HepG2 (cell line): ENCODE data around the gene POLRMT. TPM values are rescaled to one million over a fixed set of nuclear protein-coding genes. Genes with fewer than 3 reads are reported as not detected.

ENCODE experiments used
- ATAC-seq: fragments of 200-7000 bp; cut with Tn5 transposase; 3 replicates; pipeline ENCODE4 v1.9.1; 2020; ENCODE audit warnings: mild to moderate bottlenecking, moderate library complexity
- BruUV-seq: library from RNA; stranded (reverse); fragments of 400-500 nt; replicated peaks from 2 replicates; lab custom pipeline; 2021; lab: Mats Ljungman, UMichigan
- CTCF ChIA-PET: fragments of 300-600 bp; formaldehyde crosslinking; extraction: SDS; loops from one replicate; lab custom pipeline; 2021; ENCODE audit warnings: low total read pairs, inconsistent platforms, low intra/inter-chr PET ratio; lab: Yijun Ruan, JAX
- POLR2A ChIA-PET: fragments of 350-600 bp; sonication (Branson Sonifier 250); formaldehyde crosslinking; loops from one replicate; lab custom pipeline; 2020; ENCODE audit warnings: antibody characterized with exemption, inconsistent platforms; lab: Yijun Ruan, JAX
- DNase-seq: peaks from one replicate; pipeline ENCODE4 v3.0.0-alpha.2; 2015; ENCODE audit warnings: low spot score
- FAIRE-seq: peaks from 3 replicates; lab custom pipeline; 2011; peaks lifted over from hg19 to GRCh38; lab: Jason Lieb, UNC
- H2AFZ ChIP-seq: one replicate; pipeline ENCODE4 v1.6.1; 2011; ENCODE audit warnings: low read length, inconsistent platforms
- H3K27ac ChIP-seq: fragments of 300-600 bp; 3 replicates; pipeline ENCODE4 v1.8.0; 2011; ENCODE audit warnings: mixed run types, mild to moderate bottlenecking, mixed read lengths, low read length, inconsistent platforms; ENCODE audit not compliant: insufficient read depth; ENCODE audit errors: extremely low read length
- H3K27me3 ChIP-seq, 2 experiments: fragments of 200-600 bp in 1 of 2; 2 replicates in 1 of 2; 3 replicates in 1 of 2; pipeline versions ENCODE4 v1.6.0 to v1.8.0; 2011; ENCODE audit warnings: low read length in 2 of 2, mild to moderate bottlenecking in 2 of 2, moderate library complexity in 2 of 2, inconsistent platforms in 1 of 2; ENCODE audit not compliant: insufficient read depth in 2 of 2, control insufficient read depth in 1 of 2
- H3K36me3 ChIP-seq, 2 experiments: fragments of 200-600 bp in 1 of 2; replicated peaks in 1 of 2; 2 replicates in 1 of 2; 3 replicates in 1 of 2; pipeline versions ENCODE4 v1.5.1 to v1.8.0; 2011; ENCODE audit warnings: low read length in 2 of 2, inconsistent platforms in 1 of 2; ENCODE audit not compliant: insufficient read depth in 2 of 2, control insufficient read depth in 1 of 2
- H3K4me1 ChIP-seq: 2 replicates; pipeline ENCODE4 v1.5.1; 2012; ENCODE audit warnings: low read length, inconsistent platforms; ENCODE audit not compliant: insufficient read depth
- H3K4me2 ChIP-seq: 2 replicates; pipeline ENCODE4 v1.6.0; 2011; ENCODE audit warnings: low read depth, low read length, inconsistent platforms
- H3K4me3 ChIP-seq, 3 experiments: fragments of 200-600 bp in 1 of 3; sonication (generic), shearing (Covaris generic) in 1 of 3; replicated peaks in 1 of 3; 2 replicates each; pipeline ENCODE4 v1.5.1; 2011 to 2016; ENCODE audit warnings: low read length in 3 of 3, inconsistent platforms in 2 of 3, low read depth in 2 of 3, mild to moderate bottlenecking in 2 of 3, control low read depth in 1 of 3, mixed read lengths in 1 of 3; ENCODE audit not compliant: insufficient read depth in 1 of 3
- H3K79me2 ChIP-seq: one replicate; pipeline ENCODE4 v1.6.1; 2011; ENCODE audit warnings: low read length, inconsistent platforms; ENCODE audit not compliant: insufficient read depth
- H3K9ac ChIP-seq: 2 replicates; pipeline ENCODE4 v1.6.0; 2011; ENCODE audit warnings: mild to moderate bottlenecking, low read depth, low read length, inconsistent platforms; ENCODE audit not compliant: insufficient read depth
- H3K9me3 ChIP-seq: 2 replicates; pipeline ENCODE4 v1.5.1; 2012; ENCODE audit warnings: mild to moderate bottlenecking, low read length
- H4K20me1 ChIP-seq: 2 replicates; pipeline ENCODE4 v1.6.0; 2011; ENCODE audit warnings: inconsistent platforms, mild to moderate bottlenecking, low read length, moderate library complexity; ENCODE audit not compliant: insufficient read depth
- ARID2 ChIP-seq: sonication (generic); formaldehyde crosslinking; IDR thresholded peaks from 2 replicates; pipeline ENCODE4 v1.8.1; 2022; ENCODE audit warnings: mild to moderate bottlenecking, missing genetic modification reagents, borderline replicate concordance
- ATF7-NPFF ChIP-seq: sonication (generic); formaldehyde crosslinking; IDR thresholded peaks from 2 replicates; pipeline ENCODE4 v1.8.1; 2023; ENCODE audit warnings: mild to moderate bottlenecking, low read depth, missing genetic modification reagents, moderate library complexity
- CBX1 ChIP-seq: IDR thresholded peaks from one replicate; pipeline ENCODE4 v1.6.1; 2016; ENCODE audit warnings: antibody characterized with exemption, low read depth
- ELK4 ChIP-seq: sonication (generic); formaldehyde crosslinking; IDR thresholded peaks from 2 replicates; pipeline ENCODE4 v1.9.0; 2021; ENCODE audit warnings: missing genetic modification reagents, borderline replicate concordance
- KLF15 ChIP-seq: sonication (generic); formaldehyde crosslinking; IDR thresholded peaks from 2 replicates; pipeline ENCODE4 v1.8.1; 2023; ENCODE audit warnings: borderline replicate concordance, mild to moderate bottlenecking, inconsistent platforms, missing genetic modification reagents, mixed read lengths
- MIXL1 ChIP-seq: IDR thresholded peaks from 2 replicates; pipeline ENCODE4 v1.6.1; 2016
- NFE2 ChIP-seq: sonication (generic); formaldehyde crosslinking; IDR thresholded peaks from 2 replicates; pipeline ENCODE4 v1.4.0; 2020; ENCODE audit warnings: missing genetic modification reagents
- POLR2A ChIP-seq, 2 experiments: IDR thresholded peaks; 2 replicates each; pipeline ENCODE4 v1.6.1; 2011; ENCODE audit warnings: low read depth in 2 of 2, low read length in 2 of 2, mild to moderate bottlenecking in 1 of 2, moderate library complexity in 1 of 2; ENCODE audit not compliant: insufficient read depth in 1 of 2
- PPARG ChIP-seq: conservative IDR thresholded peaks from 2 replicates; pipeline ENCODE4 v1.6.1; 2016; ENCODE audit warnings: missing biosample characterization, missing genetic modification reagents
- RBM39 ChIP-seq: fragments of 200-400 bp; formaldehyde crosslinking; IDR thresholded peaks from one replicate; pipeline ENCODE4 v1.6.1; 2018; ENCODE audit warnings: antibody characterized with exemption, mild to moderate bottlenecking, low read depth, low read length; ENCODE audit not compliant: poor library complexity, severe bottlenecking
- THAP8 ChIP-seq: sonication (generic); formaldehyde crosslinking; IDR thresholded peaks from 2 replicates; pipeline ENCODE4 v1.5.1; 2020; ENCODE audit warnings: missing genetic modification reagents, mild to moderate bottlenecking, borderline replicate concordance
- UBTF ChIP-seq: sonication (generic); formaldehyde crosslinking; IDR thresholded peaks from 2 replicates; pipeline ENCODE4 v1.4.0; 2020; ENCODE audit warnings: mild to moderate bottlenecking, missing genetic modification reagents
- ZFAT ChIP-seq: sonication (generic); formaldehyde crosslinking; conservative IDR thresholded peaks from 2 replicates; pipeline ENCODE4 v1.8.1; 2023; ENCODE audit warnings: missing genetic modification reagents, inconsistent platforms
- ZFP90 ChIP-seq: sonication (generic); formaldehyde crosslinking; IDR thresholded peaks from 2 replicates; pipeline ENCODE4 v1.8.0; 2022; ENCODE audit warnings: missing genetic modification reagents, mild to moderate bottlenecking, inconsistent platforms, borderline replicate concordance
- ZMAT3 ChIP-seq: sonication (generic); formaldehyde crosslinking; conservative IDR thresholded peaks from 2 replicates; pipeline ENCODE4 v1.7.0; 2021; ENCODE audit warnings: missing genetic modification reagents
- ZNF136 ChIP-seq: sonication (generic); formaldehyde crosslinking; IDR thresholded peaks from 2 replicates; pipeline ENCODE4 v1.8.1; 2022; ENCODE audit warnings: low read depth, mild to moderate bottlenecking, moderate library complexity, missing genetic modification reagents
- ZNF138 ChIP-seq: sonication (generic); formaldehyde crosslinking; IDR thresholded peaks from 2 replicates; pipeline ENCODE4 v1.5.0; 2020; ENCODE audit warnings: mild to moderate bottlenecking, low read depth, missing genetic modification reagents
- ZNF468 ChIP-seq: sonication (generic); formaldehyde crosslinking; IDR thresholded peaks from 2 replicates; pipeline ENCODE4 v1.8.0; 2022; ENCODE audit warnings: mild to moderate bottlenecking, moderate library complexity, missing genetic modification reagents
- ZNF530 ChIP-seq: sonication (generic); formaldehyde crosslinking; IDR thresholded peaks from 2 replicates; pipeline ENCODE4 v1.5.0; 2020; ENCODE audit warnings: low read depth, mild to moderate bottlenecking, missing genetic modification reagents
- ZNF552 ChIP-seq: sonication (generic); formaldehyde crosslinking; IDR thresholded peaks from 2 replicates; pipeline ENCODE4 v1.9.0; 2022; ENCODE audit warnings: missing genetic modification reagents, mild to moderate bottlenecking, borderline replicate concordance
- ZNF615 ChIP-seq: sonication (generic); formaldehyde crosslinking; IDR thresholded peaks from 2 replicates; pipeline ENCODE4 v1.5.0; 2020; ENCODE audit warnings: mild to moderate bottlenecking, missing genetic modification reagents, borderline replicate concordance
- ZSCAN21 ChIP-seq: sonication (generic); formaldehyde crosslinking; IDR thresholded peaks from 2 replicates; pipeline ENCODE4 v1.8.0; 2022; ENCODE audit warnings: mild to moderate bottlenecking, missing genetic modification reagents, moderate library complexity, borderline replicate concordance
- WGBS: methylation state at CpG from one replicate; pipeline ENCODE4 v1.1.6; 2017; ENCODE audit warnings: low lambda C conversion rate; 5-methylcytosine and 5-hydroxymethylcytosine counted together
- in situ Hi-C: cut with HindIII; loops from 2 replicates; pipeline ENCODE4 v1.10.0; 2017; ENCODE audit warnings: low pct_unique_long_range_greater_than_20kb; ENCODE audit not compliant: extremely low pct_ligation_motif_present
- intact Hi-C: fragments of 100-400 bp; cut with micrococcal nuclease; formaldehyde crosslinking; loops from one replicate; pipeline ENCODE4 v1.10.0; 2022; ENCODE audit not compliant: unreplicated experiment
- polyA plus RNA-seq, 8 experiments: library from polyadenylated mRNA; depleted of rRNA in 3 of 8; stranded (reverse) in 7 of 8; unstranded in 1 of 8; fragments of >200 nt; fragmentation: Illumina TruSeq in 4 of 8; extraction: Trizol in 4 of 8; gene quantifications; 2 replicates each; pipeline versions ENCODE4 v1.2.1 to v1.2.3, GENCODE V29; 2011 to 2016; ENCODE audit warnings: low read depth in 4 of 8, missing spikeins in 1 of 8, mixed read lengths in 1 of 8; ENCODE audit not compliant: insufficient read depth in 1 of 8
- total RNA-seq, 5 experiments: library from RNA; depleted of rRNA; stranded (reverse); fragments of >200 nt; fragmentation: Illumina TruSeq; extraction: Trizol; gene quantifications; 2 replicates each; pipeline ENCODE4 v1.2.3, GENCODE V29; 2016; ENCODE audit warnings: low read depth in 1 of 5

POLRMT gene
- total and polyA plus RNA-seq, 2 of the 13 experiments (the other 11 are each of a cell fraction or from before 2014, with no cell fraction given): 78.0 to 101 TPM

- Histone ChIP-seq H3K27ac (no peak overlapping the region), H3K4me3 (no peak overlapping the region), H4K20me1 (peaks cover 56% of the 10 kb centered on the region), H3K4me1 (peaks cover 30% of the 10 kb centered on the region), H3K9me3 (no peaks in the 10 kb centered on the region), H3K9ac (no peak overlapping the region), H3K36me3 (peaks cover 20 to 33% of the 10 kb centered on the region in 2 experiments; a peak in 4 of 5 replicates), H3K27me3 (peaks cover 2 to 15% of the 10 kb centered on the region in 2 experiments), H3K4me2 (no peak overlapping the region), H2AFZ (no peak overlapping the region), H3K79me2 (peaks cover 11% of the 10 kb centered on the region)
- in situ Hi-C loops: loop anchor here (10.0 kb wide), 1 partner anchor 151 kb away; no protein-coding TSS in a partner anchor
- BruUV-seq: no TSS peak
- intact Hi-C loops: loop anchor here (10.0 kb wide), 1 partner anchor 81 kb away; the partner anchor contains the start of gene RNF126
- WGBS: 87% methylated on average over 5 of the region's 5 CpGs
- ChIA-PET CTCF (interaction anchor here (1.2 to 2.4 kb wide), 3 partner anchors 21 to 81 kb away, joined by 3 to 9 read pairs (median 4); no protein-coding TSS in a partner anchor), POLR2A (interaction anchor here (1.2 to 3.9 kb wide), 3 partner anchors 9 to 28 kb away, joined by 7 to 16 read pairs (median 11); partner anchors contain the start of gene BSG)
- FAIRE-seq (no peak), DNase-seq (no peak), ATAC-seq (peak; percentile 1; the same call in 1 of the 3 replicates)
- no peak for TF ChIP-seq ZNF530 (CRISPR knock-in tag)
- no peak for TF ChIP-seq ARID2 (CRISPR knock-in tag)
- no peak for TF ChIP-seq ZNF615 (CRISPR knock-in tag)
- TF ChIP-seq MIXL1 (CRISPR knock-in tag): no peak
- TF ChIP-seq ELK4 (CRISPR knock-in tag): no peak
- no peak for TF ChIP-seq NFE2 (CRISPR knock-in tag)
- TF ChIP-seq THAP8: 0 out of 2 replicates have a peak, but pooled peaks have one; percentile 4
- TF ChIP-seq ZMAT3: 0 out of 2 replicates have a peak, but pooled peaks have one; percentile 17
- TF ChIP-seq KLF15 (CRISPR knock-in tag): no peak
- TF ChIP-seq PPARG (CRISPR knock-in tag): no peak
- no peak for TF ChIP-seq UBTF
- TF ChIP-seq ATF7-NPFF: no peak
- TF ChIP-seq ZNF136 (CRISPR knock-in tag): no peak
- no peak for TF ChIP-seq ZNF468 (CRISPR knock-in tag)
- TF ChIP-seq POLR2A (IDR thresholded peaks at IDR 0.05; ENCODE audit: insufficient read depth in 1 of 2, low read depth in 2 of 2, low read length in 2 of 2): 0 out of 4 replicates have a peak, but pooled peaks of 1 of the 2 experiments have one; percentile 3
- TF ChIP-seq ZFAT (CRISPR knock-in tag): no peak
- no peak for TF ChIP-seq ZSCAN21 (CRISPR knock-in tag)
- TF ChIP-seq ZFP90: 0 out of 2 replicates have a peak, but pooled peaks have one; percentile 1
- no peak for TF ChIP-seq ZNF552 (CRISPR knock-in tag)
- no peak for TF ChIP-seq ZNF138 (CRISPR knock-in tag)
- peak; percentile 3 for TF ChIP-seq CBX1
- TF ChIP-seq RBM39: peak; percentile 5
Measured at GRCh38 chr19:583968-584239, 49.4 kb downstream of the POLRMT start.
